ENCODE results near the gene METTL2B.
"Not testable (repeated sequence)": the region's sequence is repeated elsewhere in the genome, so short reads cannot be mapped to it uniquely, and the experiment has no call there.

Gene METTL2B

GRCh38 chr7:128531105-128531954 lies 54.8 kb downstream of the METTL2B start:
- FAIRE-seq (peak; percentile 20), DNase-seq (ENCODE audit: insufficient read length, low spot score) (peak; percentile 79)
- peak; percentile 67; the same call in 1 of the 2 replicates for TF ChIP-seq POLR2A (IDR thresholded peaks at IDR 0.05; ENCODE audit: low read depth, low read length)

- not testable (repeated sequence) for DNase-seq (ENCODE audit: insufficient read length, low spot score); FAIRE-seq
Observed at GRCh38 chr7:128531955-128532478, 55.5 kb downstream of the METTL2B start.

- not testable (repeated sequence) for FAIRE-seq; DNase-seq (ENCODE audit: insufficient read length, low spot score)
Observed at GRCh38 chr7:128532956-128533355, 56.4 kb downstream of the METTL2B start.

DNA sequence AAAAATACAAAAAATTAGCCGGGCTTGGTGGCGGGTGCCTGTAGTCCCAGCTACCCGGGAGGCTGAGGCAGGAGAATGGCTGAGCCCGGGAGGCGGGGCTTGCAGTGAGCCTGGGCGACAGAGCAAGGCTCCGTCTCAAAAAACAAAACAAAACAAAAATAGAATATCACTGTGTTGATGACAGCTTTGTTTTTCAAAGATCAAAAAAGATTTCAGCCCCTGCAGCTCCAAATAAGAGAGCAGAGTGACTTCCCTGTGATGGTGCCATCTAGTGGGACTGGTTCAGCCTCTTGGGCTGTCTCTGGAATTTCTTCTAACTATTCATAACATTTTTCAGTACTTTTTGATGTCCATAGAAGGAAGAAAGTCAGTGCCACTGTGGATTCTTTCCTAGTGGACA lies 60.9 kb downstream of the METTL2B start:
- not testable (repeated sequence) for FAIRE-seq; DNase-seq (ENCODE audit: insufficient read length, low spot score)

DNA sequence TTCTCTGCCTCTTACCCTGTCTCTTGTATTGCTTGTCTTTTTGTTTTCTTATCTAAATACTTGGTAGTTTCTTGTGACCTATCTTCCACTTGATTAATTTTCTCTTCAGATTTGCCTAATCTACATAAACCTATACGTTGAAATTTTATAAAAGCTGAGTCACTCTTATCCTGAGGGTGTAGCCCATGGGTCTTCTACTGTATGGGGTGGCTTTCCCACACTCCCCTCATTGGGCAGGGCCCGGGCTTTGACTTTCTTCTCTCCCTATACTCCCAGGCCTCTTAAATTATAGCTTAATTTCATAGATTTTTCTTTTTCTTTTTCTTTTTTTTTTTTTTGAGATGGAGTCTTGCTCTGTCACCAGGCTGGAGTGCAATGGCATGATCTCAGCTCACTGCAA lies 66.0 kb downstream of the METTL2B start:
- not testable (repeated sequence) for DNase-seq (ENCODE audit: insufficient read length, low spot score); FAIRE-seq

DNA sequence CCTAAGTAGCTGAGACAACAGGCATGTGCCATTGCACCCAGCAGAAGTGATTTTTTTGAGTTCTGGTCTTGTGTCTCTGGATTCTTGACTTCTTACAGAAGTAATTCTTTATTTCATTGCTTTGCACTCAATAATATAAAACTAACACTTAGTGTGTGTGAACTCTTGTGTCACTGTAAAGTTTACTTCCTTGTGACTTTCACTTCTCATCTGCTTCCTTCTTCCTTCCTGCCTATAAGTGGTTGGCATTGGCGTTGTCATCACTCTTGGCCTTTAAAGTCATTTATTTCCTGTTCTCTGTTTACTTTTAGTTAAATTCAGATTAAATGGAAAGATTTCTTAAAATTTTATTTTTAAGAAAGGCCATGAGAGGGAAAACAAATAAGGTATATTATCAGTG lies 66.8 kb downstream of the METTL2B start:
- FAIRE-seq; DNase-seq (ENCODE audit: insufficient read length, low spot score): not testable (repeated sequence)

DNA sequence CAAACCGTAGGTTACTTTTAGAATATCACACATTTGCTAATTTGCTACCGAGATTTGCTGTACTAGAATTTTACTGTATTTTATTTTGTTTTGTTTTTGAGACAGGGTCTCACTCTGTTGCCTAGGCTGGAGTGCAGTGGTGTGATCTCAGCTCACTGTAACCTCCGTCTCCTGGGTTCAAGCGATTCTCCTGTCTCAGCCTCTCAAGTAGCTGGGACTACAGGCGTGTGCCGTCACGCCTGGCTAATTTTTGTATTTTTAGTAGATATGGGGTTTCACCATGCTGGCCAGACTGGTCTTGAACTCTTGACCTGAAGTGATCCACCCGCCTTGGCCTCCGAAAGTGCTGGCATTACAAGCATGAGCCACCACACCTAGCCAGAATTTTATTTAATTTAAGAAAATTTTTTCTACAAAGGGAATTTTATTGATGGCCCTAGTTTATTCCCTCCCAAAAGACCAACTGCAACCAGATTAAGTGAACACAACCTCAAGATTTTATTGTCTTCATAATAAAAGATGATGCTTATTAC lies 69.8 kb downstream of the METTL2B start:
- DNase-seq (ENCODE audit: insufficient read length, low spot score); FAIRE-seq: not testable (repeated sequence)

DNA sequence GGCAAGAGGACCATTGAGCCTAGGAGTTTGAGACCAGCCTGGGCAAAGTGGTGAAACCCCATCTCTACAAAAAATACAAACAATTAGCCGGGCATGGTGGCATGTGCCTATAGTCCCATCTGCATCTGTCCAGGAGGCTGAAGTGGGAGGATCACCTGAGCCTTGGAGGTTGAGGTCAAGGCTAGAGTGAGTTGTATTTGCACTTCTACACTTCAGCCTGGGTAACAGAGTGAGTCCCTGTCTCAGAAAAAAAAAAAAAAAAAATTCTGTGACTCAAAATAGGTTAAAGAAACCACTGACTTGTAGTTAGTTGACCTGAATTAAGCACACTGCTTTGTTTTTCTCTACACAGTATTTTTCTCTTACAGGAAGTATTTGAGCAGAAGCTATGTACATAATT lies 74.4 kb downstream of the METTL2B start:
- TF ChIP-seq POLR2AphosphoS5 (IDR thresholded peaks at IDR 0.05; ENCODE audit: low read depth, low read length) (no peak), POU2F2 (IDR thresholded peaks at IDR 0.05; ENCODE audit: low read depth, low read length) (no peak), PAX5 (IDR thresholded peaks at IDR 0.05; ENCODE audit: insufficient read depth, low read length, severe bottlenecking) (no peak), POLR2A (IDR thresholded peaks at IDR 0.05; ENCODE audit: low read depth, low read length) (no peak), SPI1 (IDR thresholded peaks at IDR 0.05; ENCODE audit: low read depth, low read length) (no peak), TAF1 (IDR thresholded peaks at IDR 0.05; ENCODE audit: low read depth, low read length) (no peak)
- FAIRE-seq (no peak), DNase-seq (ENCODE audit: insufficient read length, low spot score) (no peak)

GRCh38 chr7:128554394-128554793 lies 77.8 kb downstream of the METTL2B start:
- not testable (repeated sequence) for FAIRE-seq; DNase-seq (ENCODE audit: insufficient read length, low spot score)

All from GM12891 (cell line).